HEK293T (cell line): ENCODE measurements around the gene FLNA.
"Not testable (repeated sequence)": the region's sequence is repeated elsewhere in the genome, so short reads cannot be mapped to it uniquely, and the experiment has no call there.

Source experiments
- CTCF ChIA-PET: fragments of 350-600 bp; formaldehyde crosslinking; extraction: SDS; loops from one replicate; lab custom pipeline; 2021; ENCODE audit warnings: antibody characterized with exemption, inconsistent platforms; lab: Yijun Ruan, JAX
- POLR2A ChIA-PET: fragments of 350-600 bp; formaldehyde crosslinking; extraction: SDS; loops from one replicate; lab custom pipeline; 2020; ENCODE audit warnings: antibody characterized with exemption, inconsistent platforms; lab: Yijun Ruan, JAX
- DNase-seq: peaks from one replicate; pipeline ENCODE4 v3.0.0; 2012; ENCODE audit warnings: mixed read lengths; ENCODE audit errors: extremely low spot score
- ARNT ChIP-seq: fragments of 450-650 bp; IDR thresholded peaks from 2 replicates; pipeline ENCODE4 v1.6.1; 2017; ENCODE audit warnings: mild to moderate bottlenecking
- BHLHE40 ChIP-seq: fragments of 450-650 bp; IDR thresholded peaks from 2 replicates; pipeline ENCODE4 v1.6.1; 2016; ENCODE audit warnings: mild to moderate bottlenecking, moderate library complexity, borderline replicate concordance
- CTBP1 ChIP-seq: fragments of 450-650 bp; IDR thresholded peaks from 2 replicates; pipeline ENCODE4 v1.6.1; 2016; ENCODE audit warnings: borderline replicate concordance
- ELF4 ChIP-seq: fragments of 450-650 bp; IDR thresholded peaks from 2 replicates; pipeline ENCODE4 v1.6.1; 2017; ENCODE audit warnings: antibody characterized with exemption
- FOXA1 ChIP-seq: fragments of 450-650 bp; IDR thresholded peaks from 2 replicates; pipeline ENCODE4 v1.6.1; 2016; ENCODE audit warnings: mild to moderate bottlenecking
- FOXK2 ChIP-seq: fragments of 450-650 bp; IDR thresholded peaks from 2 replicates; pipeline ENCODE4 v1.6.1; 2016; ENCODE audit warnings: mild to moderate bottlenecking
- FOXM1 ChIP-seq: fragments of 450-650 bp; IDR thresholded peaks from 2 replicates; pipeline ENCODE4 v1.6.1; 2017; ENCODE audit warnings: mild to moderate bottlenecking, borderline replicate concordance
- HDGF ChIP-seq: fragments of 450-650 bp; IDR thresholded peaks from 2 replicates; pipeline ENCODE4 v1.6.1; 2017; ENCODE audit warnings: antibody characterized with exemption, borderline replicate concordance
- L3MBTL2 ChIP-seq: fragments of 450-650 bp; conservative IDR thresholded peaks from 2 replicates; pipeline ENCODE4 v1.6.1; 2016; ENCODE audit warnings: mild to moderate bottlenecking
- LEF1 ChIP-seq: fragments of 450-650 bp; IDR thresholded peaks from 2 replicates; pipeline ENCODE4 v1.6.1; 2017; ENCODE audit warnings: mild to moderate bottlenecking, borderline replicate concordance
- NFRKB ChIP-seq: fragments of 450-650 bp; IDR thresholded peaks from 2 replicates; pipeline ENCODE4 v1.6.1; 2016; ENCODE audit warnings: mild to moderate bottlenecking, moderate library complexity
- SP1 ChIP-seq: fragments of 450-650 bp; IDR thresholded peaks from 2 replicates; pipeline ENCODE4 v1.6.1; 2017
- SUZ12 ChIP-seq: fragments of 450-650 bp; IDR thresholded peaks from 2 replicates; pipeline ENCODE4 v1.6.1; 2016; ENCODE audit warnings: mild to moderate bottlenecking
- TARDBP ChIP-seq: fragments of 450-650 bp; IDR thresholded peaks from 2 replicates; pipeline ENCODE4 v1.6.1; 2016
- ZNF384 ChIP-seq: fragments of 450-650 bp; IDR thresholded peaks from 2 replicates; pipeline ENCODE4 v1.6.1; 2016
- TF ChIP-seq, protein P1 (sequence below): fragments of 450-650 bp; IDR thresholded peaks from 2 replicates; pipeline ENCODE4 v1.6.1; 2016

FLNA gene

DNA sequence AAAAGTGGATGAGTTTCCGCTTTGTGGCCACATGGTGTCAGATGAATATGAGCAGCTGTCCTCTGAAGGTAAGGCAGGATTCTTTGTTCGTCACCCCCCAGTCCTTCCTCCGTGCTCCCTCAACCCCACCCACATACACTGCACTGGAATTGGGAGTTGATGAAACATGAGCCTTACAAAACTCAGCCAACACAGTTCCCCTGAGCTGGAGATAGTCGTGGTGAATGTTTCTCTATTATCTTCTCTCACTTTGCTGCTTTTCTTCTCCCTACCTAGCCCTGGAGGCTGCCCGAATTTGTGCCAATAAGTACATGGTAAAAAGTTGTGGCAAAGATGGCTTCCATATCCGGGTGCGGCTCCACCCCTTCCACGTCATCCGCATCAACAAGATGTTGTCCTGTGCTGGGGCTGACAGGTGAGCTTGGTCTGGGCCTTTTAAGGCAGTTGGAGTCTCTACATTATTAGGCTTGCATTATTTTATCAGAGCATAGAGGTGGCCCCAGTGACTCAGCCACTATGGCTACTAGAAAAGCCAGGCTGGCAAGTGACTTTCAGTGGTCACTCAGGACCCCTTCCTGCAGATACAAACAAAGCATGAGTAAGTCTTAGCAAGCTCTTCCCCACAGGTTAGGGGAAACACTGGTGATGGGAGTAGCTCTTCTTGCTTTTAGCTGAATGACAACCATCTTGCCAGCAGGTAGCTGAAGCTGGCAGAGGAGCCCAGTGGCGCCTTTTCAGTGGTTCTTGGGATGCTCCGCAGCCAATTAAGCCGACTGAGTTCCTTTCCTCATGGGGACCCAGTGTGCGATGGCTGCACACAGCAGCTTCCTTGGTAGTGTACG lies 25.3 kb upstream of the FLNA start:
- no peak for DNase-seq
- TF ChIP-seq L3MBTL2 (no peak), NFRKB (no peak), CTBP1 (no peak), LEF1 (no peak), FOXK2 (no peak), BHLHE40 (no peak), FOXA1 (no peak), ZNF384 (no peak), HDGF (no peak), TARDBP (no peak), SP1 (no peak), ELF4 (no peak; the same call in 1 of the 2 replicates), FOXM1 (no peak), ARNT (no peak), SUZ12 (no peak)
- TF ChIP-seq, protein P1, sequence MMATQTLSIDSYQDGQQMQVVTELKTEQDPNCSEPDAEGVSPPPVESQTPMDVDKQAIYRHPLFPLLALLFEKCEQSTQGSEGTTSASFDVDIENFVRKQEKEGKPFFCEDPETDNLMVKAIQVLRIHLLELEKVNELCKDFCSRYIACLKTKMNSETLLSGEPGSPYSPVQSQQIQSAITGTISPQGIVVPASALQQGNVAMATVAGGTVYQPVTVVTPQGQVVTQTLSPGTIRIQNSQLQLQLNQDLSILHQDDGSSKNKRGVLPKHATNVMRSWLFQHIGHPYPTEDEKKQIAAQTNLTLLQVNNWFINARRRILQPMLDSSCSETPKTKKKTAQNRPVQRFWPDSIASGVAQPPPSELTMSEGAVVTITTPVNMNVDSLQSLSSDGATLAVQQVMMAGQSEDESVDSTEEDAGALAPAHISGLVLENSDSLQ = no peak
- CTCF ChIA-PET = interaction anchor here (0.5 to 1.3 kb wide), 4 partner anchors 11 to 132 kb away, joined by 3 to 8 read pairs (median 3); no protein-coding TSS in a partner anchor
- POLR2A ChIA-PET = interaction anchor here (0.7 to 4.8 kb wide), 9 partner anchors 9 to 143 kb away, joined by 3 to 40 read pairs (median 4); partner anchors contain the start of gene DNASE1L1

DNA sequence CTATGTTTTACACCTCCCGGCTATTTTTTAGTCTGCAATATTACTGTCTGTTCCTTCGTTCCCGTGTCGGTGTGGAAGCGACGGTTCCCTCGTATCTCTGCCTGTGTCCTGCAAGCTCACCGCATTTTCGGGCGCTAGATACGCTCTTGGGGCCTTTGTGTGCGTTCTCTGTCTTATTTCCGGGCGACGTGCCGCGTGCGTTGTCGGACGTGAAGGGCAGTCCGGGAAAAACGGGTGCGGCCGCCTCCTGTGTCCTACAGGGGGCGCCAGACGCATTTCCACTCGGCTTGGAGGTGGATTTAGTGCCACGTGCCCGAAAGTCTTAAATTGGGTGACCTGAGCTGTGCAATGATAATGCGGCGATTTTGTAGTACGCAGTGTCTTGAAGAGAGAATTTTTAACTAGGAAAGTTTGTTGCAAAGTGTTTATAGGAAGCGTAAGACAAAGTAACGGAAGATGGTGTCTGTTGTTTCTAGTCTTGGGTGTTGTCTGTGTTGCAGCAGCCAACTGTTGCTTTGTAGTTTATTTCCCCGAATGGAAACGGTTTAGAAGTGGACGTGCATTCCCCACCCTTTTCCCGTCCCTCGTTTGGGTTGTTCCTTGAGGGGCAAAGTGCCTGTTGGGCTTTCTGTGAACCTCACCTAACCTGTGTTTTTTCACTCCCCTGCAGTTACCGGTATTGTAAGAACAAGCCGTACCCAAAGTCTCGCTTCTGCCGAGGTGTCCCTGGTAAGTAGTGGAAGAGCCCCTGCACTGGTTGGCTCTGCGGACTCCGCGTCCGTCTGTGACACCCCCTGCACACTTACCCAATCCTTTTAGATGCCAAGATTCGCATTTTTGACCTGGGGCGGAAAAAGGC lies 24.5 kb upstream of the FLNA start:
- ChIA-PET POLR2A (interaction anchor here (0.6 to 4.8 kb wide), 29 partner anchors 10 to 365 kb away, joined by 3 to 40 read pairs (median 4); partner anchors contain the start of genes DNASE1L1, EMD, FLNA and LAGE3), CTCF (interaction anchor here (0.5 to 2.3 kb wide), 9 partner anchors 8 to 133 kb away, joined by 3 to 8 read pairs (median 4); no protein-coding TSS in a partner anchor)
- peak; percentile 68 for DNase-seq
- TF ChIP-seq ARNT = 0 out of 2 replicates have a peak, but pooled peaks have one; percentile 17
- TF ChIP-seq L3MBTL2 = peak; percentile 94
- TF ChIP-seq SP1 = no peak

DNA sequence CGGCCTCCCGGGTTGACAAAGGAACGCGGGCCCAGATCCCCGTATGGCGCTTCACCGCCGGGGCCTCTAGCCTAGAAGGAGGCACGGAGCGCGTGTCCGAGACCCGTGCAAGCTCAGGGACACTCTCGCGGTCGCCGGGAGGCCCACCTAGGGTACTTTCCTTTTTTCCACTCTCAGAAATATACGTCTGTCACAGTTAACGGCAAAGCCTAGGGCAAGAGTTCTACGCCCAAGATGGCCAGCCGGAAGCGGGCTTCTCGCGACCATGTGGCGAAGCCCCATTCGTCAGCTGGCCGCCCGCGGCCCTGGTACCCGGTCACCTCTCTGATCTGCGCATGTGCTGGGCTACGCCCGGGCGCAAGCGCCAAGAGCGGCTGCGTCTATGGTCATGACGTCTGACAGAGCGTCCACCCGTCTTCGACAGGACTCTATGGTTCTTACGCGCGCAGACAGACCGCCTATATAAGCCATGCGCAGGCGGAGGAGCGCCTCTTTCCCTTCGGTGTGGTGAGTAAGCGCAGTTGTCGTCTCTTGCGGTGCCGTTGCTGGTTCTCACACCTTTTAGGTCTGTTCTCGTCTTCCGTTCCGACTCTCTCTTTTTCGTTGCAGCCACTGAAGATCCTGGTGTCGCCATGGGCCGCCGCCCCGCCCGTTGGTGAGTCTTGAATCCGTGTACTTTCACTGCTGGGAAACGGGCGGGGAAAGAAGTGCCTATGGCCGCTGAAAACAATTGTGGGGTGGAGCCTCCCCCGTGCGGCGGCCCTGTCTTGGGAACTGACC lies 23.6 kb upstream of the FLNA start, which contains the start of gene RPL10:
RPL10 (plus strand) TSS at position 490 of the 780 bp plus-strand sequence; CDS start at position 633, 143 bp downstream.
- peak; percentile 97 for DNase-seq
- ChIA-PET POLR2A (interaction anchor here (0.6 to 4.8 kb wide), 31 partner anchors 11 to 366 kb away, joined by 3 to 40 read pairs (median 4); partner anchors contain the start of genes ATP6AP1, DNASE1L1, EMD and FLNA), CTCF (interaction anchor here (0.6 to 2.3 kb wide), 5 partner anchors 9 to 129 kb away, joined by 3 to 8 read pairs (median 4); no protein-coding TSS in a partner anchor)
- no peak for TF ChIP-seq ZNF384
- TF ChIP-seq SUZ12 = no peak
- TF ChIP-seq, protein P1 = peak; percentile 77
- TF ChIP-seq NFRKB = 0 out of 2 replicates have a peak, but pooled peaks have one; percentile 27
- peak; percentile 63; the same call in 1 of the 2 replicates for TF ChIP-seq LEF1
- no peak for TF ChIP-seq ARNT
- TF ChIP-seq SP1 = no peak
- TF ChIP-seq FOXA1 = no peak
- no peak for TF ChIP-seq FOXM1
- no peak for TF ChIP-seq TARDBP
- TF ChIP-seq CTBP1 = peak; percentile 74
- no peak for TF ChIP-seq FOXK2
- no peak for TF ChIP-seq BHLHE40
- peak; percentile 93 for TF ChIP-seq L3MBTL2
- TF ChIP-seq ELF4 = peak; percentile 98
- TF ChIP-seq HDGF = no peak

DNA sequence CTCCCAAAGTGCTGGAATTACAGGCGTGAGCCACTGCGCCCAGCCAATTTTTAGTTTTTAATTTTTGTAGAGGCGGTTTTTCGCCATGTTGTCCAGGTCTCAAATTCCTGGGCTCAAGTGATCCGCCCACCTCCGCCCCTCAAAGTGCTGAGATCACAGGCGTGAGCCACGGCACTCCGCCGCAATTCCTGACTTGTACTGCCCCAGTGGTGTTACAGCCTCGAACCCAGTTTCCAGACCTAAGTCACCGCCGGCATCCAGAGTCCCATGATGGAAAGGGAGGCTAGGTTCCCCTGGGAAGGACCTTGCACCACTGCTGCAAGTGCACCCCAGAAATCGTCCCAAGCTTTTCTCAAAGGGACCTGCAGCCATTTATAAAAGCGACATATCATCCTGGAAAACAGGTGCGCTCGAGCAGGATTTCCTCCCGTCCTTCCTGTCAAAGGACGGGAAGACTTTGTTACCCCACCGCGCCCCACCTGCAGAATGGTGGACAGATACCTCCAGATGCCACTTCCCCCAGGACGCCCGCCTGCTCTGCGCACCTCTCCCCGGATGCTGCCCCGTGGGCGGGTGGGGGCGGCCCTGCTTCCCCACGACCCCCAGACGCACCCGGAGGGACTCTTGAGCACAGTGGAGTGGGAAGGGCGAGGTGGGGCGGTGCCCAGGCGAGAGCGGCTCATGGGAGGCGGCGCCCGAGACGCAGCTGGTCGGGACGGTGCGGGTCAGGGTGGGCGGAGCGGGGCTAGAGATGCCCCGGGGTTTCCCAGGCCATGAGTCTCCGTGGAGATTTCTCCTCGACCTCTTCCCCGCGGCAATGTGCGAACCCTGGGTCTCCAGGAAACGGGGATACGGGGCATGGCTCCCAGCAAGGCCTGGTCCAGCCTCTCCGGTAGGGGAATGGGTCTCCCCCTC lies 22.8 kb upstream of the FLNA start:
- CTCF ChIA-PET = interaction anchor here (0.6 to 2.3 kb wide), 2 partner anchors 24 to 130 kb away, joined by 3 to 8 read pairs; no protein-coding TSS in a partner anchor
- peak; percentile 65 for DNase-seq
- TF ChIP-seq FOXK2 = no peak
- no peak for TF ChIP-seq TARDBP
- TF ChIP-seq LEF1 = no peak
- no peak for TF ChIP-seq ZNF384
- TF ChIP-seq HDGF = no peak
- TF ChIP-seq SP1 = no peak
- TF ChIP-seq SUZ12 = no peak
- TF ChIP-seq, protein P1 = no peak
- no peak for TF ChIP-seq FOXM1
- POLR2A ChIA-PET = interaction anchor here (0.6 to 4.8 kb wide), 27 partner anchors 12 to 367 kb away, joined by 3 to 40 read pairs (median 4); partner anchors contain the start of genes ATP6AP1, DNASE1L1, EMD and FLNA

DNA sequence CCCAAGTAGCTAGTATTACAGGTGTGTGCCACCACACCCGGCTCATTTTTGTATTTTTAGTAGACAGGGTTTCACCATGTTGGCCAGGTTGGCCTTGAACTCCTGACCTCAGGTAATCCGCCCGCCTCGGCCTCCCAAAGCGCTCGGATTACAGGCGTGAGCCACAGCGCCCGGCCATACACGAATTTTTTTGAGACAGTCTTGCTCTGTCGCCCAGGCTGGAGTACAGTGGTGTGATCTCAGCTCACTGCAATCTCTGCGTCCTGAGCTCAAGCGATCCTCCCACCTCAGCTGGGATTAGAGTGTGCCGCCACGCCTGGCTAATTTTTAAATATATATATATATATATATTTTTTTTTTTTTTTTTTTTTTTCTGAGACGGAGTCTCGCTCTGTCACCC lies 21.9 kb upstream of the FLNA start:
- CTCF ChIA-PET, POLR2A ChIA-PET, DNase-seq: not testable (repeated sequence)

DNA sequence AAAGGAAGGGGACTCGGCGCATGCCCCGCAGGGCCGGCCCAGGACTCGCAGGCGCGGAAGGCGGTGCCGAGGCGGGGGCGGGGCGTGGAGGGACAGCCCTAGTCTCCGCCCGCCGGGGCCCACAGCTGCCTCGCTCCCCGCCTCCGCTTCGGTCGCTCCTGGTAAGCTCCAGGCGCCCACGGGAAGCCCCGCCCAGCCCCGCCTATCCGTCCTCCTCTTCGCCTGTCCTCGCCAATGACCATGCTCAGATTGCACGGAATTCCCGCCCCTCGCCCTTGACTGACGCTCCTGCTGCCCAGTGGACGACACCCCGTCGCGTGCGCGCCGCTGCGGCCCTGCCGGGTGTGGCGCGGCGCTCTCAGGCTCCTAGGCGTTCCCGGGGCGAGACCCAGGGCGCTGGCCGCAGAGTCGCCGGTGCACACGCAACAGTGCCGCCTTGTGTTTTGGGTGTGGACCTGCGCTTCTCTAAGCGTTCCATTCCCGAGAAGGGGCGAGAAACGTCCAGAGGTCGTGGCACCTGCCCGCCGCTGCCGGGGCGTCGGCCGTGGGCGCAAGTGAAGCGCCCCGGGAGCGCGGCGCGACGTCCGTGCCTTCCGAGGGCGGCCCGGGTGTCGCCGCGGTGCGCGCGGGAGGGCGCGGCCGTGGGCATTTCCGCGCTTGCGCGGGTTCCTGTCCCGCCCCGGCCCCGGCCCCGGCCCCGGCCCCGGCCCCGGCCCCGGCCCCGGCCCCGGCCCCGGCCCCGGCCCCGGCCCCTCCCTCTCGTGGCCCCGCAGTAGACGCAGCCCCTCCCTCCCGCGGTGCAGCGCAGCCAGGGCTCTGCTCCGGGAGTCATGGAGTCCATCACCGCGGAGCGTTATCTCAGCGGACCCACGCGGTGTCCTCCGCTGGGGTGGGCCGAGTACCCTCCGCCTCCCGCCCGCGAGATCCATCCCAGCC lies 15.6 kb upstream of the FLNA start:
- CTCF ChIA-PET, POLR2A ChIA-PET: not testable (repeated sequence)

DNA sequence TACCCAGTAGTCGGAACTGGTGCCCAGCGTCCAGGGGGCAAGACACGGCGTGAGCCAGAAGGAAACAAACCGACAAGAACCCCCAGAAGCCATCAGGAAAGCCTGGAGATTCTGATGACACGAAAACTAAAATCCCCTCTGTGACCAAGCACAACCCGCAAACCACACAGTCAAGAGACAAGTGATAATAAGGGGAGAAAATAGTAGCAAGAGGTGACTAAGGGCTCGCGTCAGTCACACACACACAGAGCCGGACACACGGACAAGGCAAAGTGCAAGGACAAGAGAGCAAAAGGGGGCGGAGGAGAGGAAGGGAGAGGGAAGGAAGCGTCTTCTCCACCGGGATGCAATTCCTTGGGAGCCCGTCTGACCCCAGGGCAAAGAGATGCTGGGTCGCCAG lies 14.2 kb upstream of the FLNA start:
- DNase-seq, CTCF ChIA-PET, POLR2A ChIA-PET: not testable (repeated sequence)

More for the DNA sequence above, 15.6 kb upstream of the FLNA start:
- not testable (repeated sequence) for DNase-seq
